AG09319 (cell line): ENCODE data around the gene TEX44.
"Not testable (repeated sequence)": the region's sequence is repeated elsewhere in the genome, so short reads cannot be mapped to it uniquely, and the experiment has no call there.

Source experiments
- DNase-seq: peaks from one replicate; pipeline ENCODE4 v3.0.0-alpha.2; 2010; ENCODE audit warnings: low read depth; ENCODE audit errors: extremely low read depth
- CTCF ChIP-seq: IDR thresholded peaks from 2 replicates; pipeline ENCODE4 v1.5.1; 2011; ENCODE audit warnings: low read depth, mild to moderate bottlenecking, inconsistent platforms, low read length, moderate library complexity

TEX44 gene

GRCh38 chr2:231573698-231574421, 18.8 kb upstream of the TEX44 start:
- no peak for DNase-seq
- no peak for TF ChIP-seq CTCF

- DNase-seq, result no peak
- TF ChIP-seq CTCF, result no peak
Measured at GRCh38 chr2:231575612-231576256, 16.9 kb upstream of the TEX44 start.

GRCh38 chr2:231576465-231576864, 16.2 kb upstream of the TEX44 start:
- no peak for DNase-seq
- no peak for TF ChIP-seq CTCF

- not testable (repeated sequence) for DNase-seq
Measured at GRCh38 chr2:231578655-231579054, 14.0 kb upstream of the TEX44 start.

- TF ChIP-seq CTCF, result no peak
- DNase-seq, result no peak
Measured at GRCh38 chr2:231579560-231579959, 13.1 kb upstream of the TEX44 start.

GRCh38 chr2:231581328-231581727, 11.3 kb upstream of the TEX44 start:
- TF ChIP-seq CTCF, result no peak
- DNase-seq, result no peak

GRCh38 chr2:231583982-231584381, 8.7 kb upstream of the TEX44 start:
- no peak for DNase-seq
- no peak for TF ChIP-seq CTCF

GRCh38 chr2:231587744-231588143, 4.9 kb upstream of the TEX44 start:
- not testable (repeated sequence) for DNase-seq
